ENCODE data around the gene EXOC1L. TPM values are rescaled to one million over a fixed set of nuclear protein-coding genes. Genes with fewer than 3 reads are reported as not detected.

Gene EXOC1L
- polyA plus RNA-seq, 1 donor (not counting 4 experiments of a cell fraction or from before 2014, with no cell fraction given), result not detected

DNA sequence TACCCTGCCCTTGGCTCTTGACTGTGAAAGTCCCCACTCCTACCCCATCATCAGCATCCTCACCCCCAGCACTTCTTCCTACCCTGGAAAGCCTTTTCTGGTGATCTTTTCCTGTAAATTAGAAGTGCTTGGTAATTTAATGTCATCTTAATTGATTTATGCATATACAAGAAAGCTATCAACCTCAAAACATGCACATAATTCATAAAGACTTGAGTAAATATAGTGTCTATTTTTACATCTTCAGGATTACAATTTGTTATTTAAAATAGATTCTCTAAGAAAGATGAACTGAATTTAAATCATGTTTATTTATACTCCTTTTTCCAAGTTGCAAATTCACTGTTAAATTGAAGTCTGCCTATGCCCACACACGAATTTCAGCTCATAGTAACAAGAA is 36.0 kb upstream of the EXOC1L start:
- FAIRE-seq, result no peak
- Histone ChIP-seq H3K27me3 (ENCODE audit: control insufficient read depth, extremely low read depth, insufficient read depth, low read length) (no peaks in the 10 kb centered on the region), H3K9ac (ENCODE audit: control insufficient read depth, extremely low read depth, insufficient read depth, low read length) (no peak overlapping the region), H3K4me3 (ENCODE audit: control insufficient read depth in 2 of 3, extremely low read depth in 1 of 3, insufficient read depth in 2 of 3, low read depth in 1 of 3, low read length in 3 of 3) (no peak overlapping the region), H3K27ac (ENCODE audit: control insufficient read depth, insufficient read depth, low read length) (no peak overlapping the region), H4K20me1 (ENCODE audit: control insufficient read depth, extremely low read depth, insufficient read depth, low read length) (no peaks in the 10 kb centered on the region), H3K9me1 (ENCODE audit: control insufficient read depth, extremely low read depth, insufficient read depth, low read length) (no peaks in the 10 kb centered on the region), H3K4me1 (ENCODE audit: control insufficient read depth, extremely low read depth, insufficient read depth, low read length) (no peaks in the 10 kb centered on the region), H3K36me3 (ENCODE audit: control insufficient read depth in 2 of 2, extremely low read depth in 1 of 2, insufficient read depth in 2 of 2, low read length in 2 of 2) (no peaks in the 10 kb centered on the region), H3K4me2 (ENCODE audit: control insufficient read depth, extremely low read depth, insufficient read depth, low read depth, low read length) (no peak overlapping the region), H3K79me2 (ENCODE audit: control insufficient read depth, insufficient read depth, low read length) (no peaks in the 10 kb centered on the region), H3K9me3 (ENCODE audit: control insufficient read depth, low read depth, low read length) (no peaks in the 10 kb centered on the region), H2AFZ (ENCODE audit: control insufficient read depth, low read length) (no peak overlapping the region)
- DNase-seq (ENCODE audit: low read depth, low spot score), result no peak
- TF ChIP-seq, protein P1, sequence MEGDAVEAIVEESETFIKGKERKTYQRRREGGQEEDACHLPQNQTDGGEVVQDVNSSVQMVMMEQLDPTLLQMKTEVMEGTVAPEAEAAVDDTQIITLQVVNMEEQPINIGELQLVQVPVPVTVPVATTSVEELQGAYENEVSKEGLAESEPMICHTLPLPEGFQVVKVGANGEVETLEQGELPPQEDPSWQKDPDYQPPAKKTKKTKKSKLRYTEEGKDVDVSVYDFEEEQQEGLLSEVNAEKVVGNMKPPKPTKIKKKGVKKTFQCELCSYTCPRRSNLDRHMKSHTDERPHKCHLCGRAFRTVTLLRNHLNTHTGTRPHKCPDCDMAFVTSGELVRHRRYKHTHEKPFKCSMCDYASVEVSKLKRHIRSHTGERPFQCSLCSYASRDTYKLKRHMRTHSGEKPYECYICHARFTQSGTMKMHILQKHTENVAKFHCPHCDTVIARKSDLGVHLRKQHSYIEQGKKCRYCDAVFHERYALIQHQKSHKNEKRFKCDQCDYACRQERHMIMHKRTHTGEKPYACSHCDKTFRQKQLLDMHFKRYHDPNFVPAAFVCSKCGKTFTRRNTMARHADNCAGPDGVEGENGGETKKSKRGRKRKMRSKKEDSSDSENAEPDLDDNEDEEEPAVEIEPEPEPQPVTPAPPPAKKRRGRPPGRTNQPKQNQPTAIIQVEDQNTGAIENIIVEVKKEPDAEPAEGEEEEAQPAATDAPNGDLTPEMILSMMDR (optimal IDR thresholded peaks at IDR 0.05 in 1 of 3, IDR thresholded peaks at IDR 0.05 in 1 of 3, conservative IDR thresholded peaks at IDR 0.05 in 1 of 3; ENCODE audit: extremely low read depth in 1 of 3, insufficient read depth in 2 of 3, low read length in 3 of 3), result no peak
- dilution Hi-C loops (cut with MboI; ENCODE audit: extremely low pct_ligation_motif_present, low sequenced_read_pairs), result no loop called here

DNA sequence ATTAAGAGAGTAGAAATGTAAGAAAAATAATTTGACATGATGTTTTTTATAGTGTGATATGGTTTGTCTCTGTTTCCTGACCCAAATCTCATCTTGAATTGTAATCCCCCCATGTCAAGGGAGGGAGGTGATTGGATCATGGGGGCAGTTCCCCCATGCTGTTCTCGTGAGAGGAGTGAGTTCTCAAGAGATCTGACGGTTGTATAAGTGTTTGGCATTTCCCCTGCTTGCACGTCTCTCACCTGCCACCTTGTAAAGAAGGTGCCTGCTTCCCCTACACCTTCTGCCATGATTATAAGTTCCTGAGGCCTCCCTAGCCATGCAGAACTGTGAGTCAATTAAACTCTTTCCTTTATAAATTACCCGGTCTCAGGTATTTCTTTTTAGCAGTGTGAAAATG is 34.8 kb upstream of the EXOC1L start:
- no peak for DNase-seq (ENCODE audit: low read depth, low spot score)
- no peak overlapping the region for H2AFZ ChIP-seq (ENCODE audit: control insufficient read depth, low read length)
- no peaks in the 10 kb centered on the region for H3K27me3 ChIP-seq (ENCODE audit: control insufficient read depth, extremely low read depth, insufficient read depth, low read length)
- no peak overlapping the region for H3K4me2 ChIP-seq (ENCODE audit: control insufficient read depth, extremely low read depth, insufficient read depth, low read depth, low read length)
- H3K79me2 ChIP-seq (ENCODE audit: control insufficient read depth, insufficient read depth, low read length), result no peaks in the 10 kb centered on the region
- H3K9me3 ChIP-seq (ENCODE audit: control insufficient read depth, low read depth, low read length), result no peaks in the 10 kb centered on the region
- TF ChIP-seq EZH2 (IDR thresholded peaks at IDR 0.05; ENCODE audit: low read length), result no peak
- TF ChIP-seq, protein P1 (optimal IDR thresholded peaks at IDR 0.05 in 1 of 3, IDR thresholded peaks at IDR 0.05 in 1 of 3, conservative IDR thresholded peaks at IDR 0.05 in 1 of 3; ENCODE audit: extremely low read depth in 1 of 3, insufficient read depth in 2 of 3, low read length in 3 of 3), result no peak
- FAIRE-seq, result no peak
- no peak overlapping the region for H3K9ac ChIP-seq (ENCODE audit: control insufficient read depth, extremely low read depth, insufficient read depth, low read length)
- H3K27ac ChIP-seq (ENCODE audit: control insufficient read depth, insufficient read depth, low read length), result no peak overlapping the region
- no peaks in the 10 kb centered on the region for H3K36me3 ChIP-seq (ENCODE audit: control insufficient read depth in 2 of 2, extremely low read depth in 1 of 2, insufficient read depth in 2 of 2, low read length in 2 of 2)
- no peak overlapping the region for H3K4me3 ChIP-seq (ENCODE audit: control insufficient read depth in 2 of 3, extremely low read depth in 1 of 3, insufficient read depth in 2 of 3, low read depth in 1 of 3, low read length in 3 of 3)
- H3K9me1 ChIP-seq (ENCODE audit: control insufficient read depth, extremely low read depth, insufficient read depth, low read length), result no peaks in the 10 kb centered on the region
- dilution Hi-C loops (cut with MboI; ENCODE audit: extremely low pct_ligation_motif_present, low sequenced_read_pairs), result no loop called here
- no peaks in the 10 kb centered on the region for H4K20me1 ChIP-seq (ENCODE audit: control insufficient read depth, extremely low read depth, insufficient read depth, low read length)
- H3K4me1 ChIP-seq (ENCODE audit: control insufficient read depth, extremely low read depth, insufficient read depth, low read length), result no peaks in the 10 kb centered on the region

All from keratinocyte (primary cell).